H9 (cell line): Measurements from ENCODE around the gene LEF1. TPM values are rescaled to one million over a fixed set of nuclear protein-coding genes. Genes with fewer than 3 reads are reported as not detected.
"Not testable (repeated sequence)": the region's sequence is repeated elsewhere in the genome, so short reads cannot be mapped to it uniquely, and the experiment has no call there.

Experiments used
- DNase-seq: peaks from one replicate; pipeline ENCODE4 v3.0.0-alpha.2; 2017
- H2AFZ ChIP-seq: one replicate; pipeline ENCODE4 v1.6.1; 2013; ENCODE audit warnings: mild to moderate bottlenecking, low read length, control low read depth, moderate library complexity
- H2AK5ac ChIP-seq: 2 replicates; pipeline ENCODE4 v1.6.1; 2013; ENCODE audit warnings: low read length, control low read depth, mixed read lengths; ENCODE audit not compliant: insufficient read length
- H2BK120ac ChIP-seq: one replicate; pipeline ENCODE4 v1.6.1; 2013; ENCODE audit warnings: low read depth, mild to moderate bottlenecking, low read length, control low read depth, inconsistent platforms; ENCODE audit not compliant: poor library complexity, severe bottlenecking
- H2BK12ac ChIP-seq: 2 replicates; pipeline ENCODE4 v1.6.1; 2013; ENCODE audit warnings: low read length, control low read depth, mixed read lengths, low read depth; ENCODE audit not compliant: insufficient read length
- H2BK15ac ChIP-seq: 2 replicates; pipeline ENCODE4 v1.6.1; 2013; ENCODE audit warnings: low read depth, low read length, control low read depth
- H2BK20ac ChIP-seq: one replicate; pipeline ENCODE4 v1.6.1; 2013; ENCODE audit warnings: low read depth, mild to moderate bottlenecking, low read length, control low read depth, inconsistent platforms; ENCODE audit not compliant: poor library complexity, severe bottlenecking
- H2BK5ac ChIP-seq: 2 replicates; pipeline ENCODE4 v1.6.1; 2013; ENCODE audit warnings: low read length, control low read depth, mixed read lengths; ENCODE audit not compliant: insufficient read length
- H3K14ac ChIP-seq: 2 replicates; pipeline ENCODE4 v1.6.1; 2013; ENCODE audit warnings: low read length, control low read depth; ENCODE audit not compliant: insufficient read depth
- H3K18ac ChIP-seq: 2 replicates; pipeline ENCODE4 v1.6.1; 2013; ENCODE audit warnings: low read depth, mild to moderate bottlenecking, mixed read lengths, low read length, control low read depth; ENCODE audit not compliant: insufficient read length
- H3K23ac ChIP-seq: 2 replicates; pipeline ENCODE4 v1.6.1; 2013; ENCODE audit warnings: low read length, control low read depth, mixed read lengths, low read depth; ENCODE audit not compliant: insufficient read length
- H3K23me2 ChIP-seq: 2 replicates; pipeline ENCODE4 v1.6.1; 2013; ENCODE audit warnings: low read depth, mild to moderate bottlenecking, mixed read lengths, low read length, control low read depth; ENCODE audit not compliant: insufficient read length, poor library complexity, severe bottlenecking
- H3K27ac ChIP-seq: 2 replicates; pipeline ENCODE4 v1.5.1; 2013; ENCODE audit warnings: low read length, control low read depth, mixed read lengths, low read depth; ENCODE audit not compliant: insufficient read length
- H3K27me3 ChIP-seq: 2 replicates; pipeline ENCODE4 v1.6.1; 2013; ENCODE audit warnings: low read length, control low read depth, inconsistent platforms; ENCODE audit not compliant: insufficient read depth
- H3K4ac ChIP-seq: 2 replicates; pipeline ENCODE4 v1.6.1; 2013; ENCODE audit warnings: low read depth, mild to moderate bottlenecking, control low read depth, inconsistent platforms, low read length, moderate library complexity
- H3K4me1 ChIP-seq: 2 replicates; pipeline ENCODE4 v1.6.1; 2013; ENCODE audit warnings: low read length, control low read depth, inconsistent platforms; ENCODE audit not compliant: insufficient read depth
- H3K4me2 ChIP-seq: 2 replicates; pipeline ENCODE4 v1.6.1; 2013; ENCODE audit warnings: low read length, control low read depth, mixed read lengths; ENCODE audit not compliant: insufficient read length, insufficient read depth
- H3K56ac ChIP-seq: 2 replicates; pipeline ENCODE4 v1.6.1; 2013; ENCODE audit warnings: low read depth, mild to moderate bottlenecking, mixed read lengths, low read length, control low read depth; ENCODE audit not compliant: insufficient read length
- H3K79me1 ChIP-seq: 2 replicates; pipeline ENCODE4 v1.6.1; 2013; ENCODE audit warnings: low read depth, mild to moderate bottlenecking, moderate library complexity, low read length, control low read depth, inconsistent platforms; ENCODE audit not compliant: insufficient read depth, poor library complexity, severe bottlenecking
- H3K79me2 ChIP-seq: 2 replicates; pipeline ENCODE4 v1.6.1; 2013; ENCODE audit warnings: low read length, control low read depth, inconsistent platforms; ENCODE audit not compliant: insufficient read depth
- H3K9ac ChIP-seq: 2 replicates; pipeline ENCODE4 v1.6.1; 2013; ENCODE audit warnings: low read length, control low read depth, mixed read lengths; ENCODE audit not compliant: insufficient read length; ENCODE audit errors: extremely low read depth
- H3K9me3 ChIP-seq: one replicate; pipeline ENCODE4 v1.6.1; 2013; ENCODE audit warnings: low read depth, low read length, inconsistent platforms; ENCODE audit not compliant: control insufficient read depth
- H3T11ph ChIP-seq: one replicate; pipeline ENCODE4 v1.6.1; 2013; ENCODE audit warnings: mild to moderate bottlenecking, low read length, control low read depth, inconsistent platforms
- H4K20me1 ChIP-seq: one replicate; pipeline ENCODE4 v1.6.1; 2013; ENCODE audit not compliant: control insufficient read depth, insufficient read length, insufficient read depth
- H4K5ac ChIP-seq: 2 replicates; pipeline ENCODE4 v1.6.1; 2013; ENCODE audit warnings: low read depth, mild to moderate bottlenecking, mixed read lengths, low read length, control low read depth; ENCODE audit not compliant: insufficient read length
- H4K8ac ChIP-seq: replicated peaks from 2 replicates; pipeline ENCODE4 v1.6.1; 2013; ENCODE audit warnings: low read length, control low read depth, mixed read lengths, low read depth; ENCODE audit not compliant: insufficient read length
- H4K91ac ChIP-seq: 2 replicates; pipeline ENCODE4 v1.6.1; 2013; ENCODE audit warnings: low read depth, mild to moderate bottlenecking, moderate library complexity, mixed read lengths, low read length, control low read depth; ENCODE audit not compliant: insufficient read length
- H3K27ac Mint-ChIP-seq, 3 experiments: 2 replicates in 2 of 3; 3 replicates in 1 of 3; pipeline ENCODE4 v1.8.0; 2020 to 2021; ENCODE audit warnings: mixed read lengths in 3 of 3, mild to moderate bottlenecking in 1 of 3, moderate library complexity in 1 of 3
- H3K27me3 Mint-ChIP-seq: 2 replicates; pipeline ENCODE4 v1.8.0; 2021; ENCODE audit warnings: low read depth, mild to moderate bottlenecking, moderate library complexity, mixed read lengths
- H3K36me3 Mint-ChIP-seq, 3 experiments: 2 replicates in 2 of 3; 3 replicates in 1 of 3; pipeline ENCODE4 v1.8.0; 2020 to 2021; ENCODE audit warnings: low read depth in 3 of 3, mixed read lengths in 3 of 3; ENCODE audit not compliant: insufficient read depth in 1 of 3
- H3K4me1 Mint-ChIP-seq, 2 experiments: 2 replicates each; pipeline ENCODE4 v1.8.0; 2020; ENCODE audit warnings: mixed read lengths in 2 of 2
- H3K4me3 Mint-ChIP-seq, 2 experiments: 2 replicates in 1 of 2; 3 replicates in 1 of 2; pipeline ENCODE4 v1.8.0; 2020 to 2021; ENCODE audit warnings: mild to moderate bottlenecking in 2 of 2, mixed read lengths in 2 of 2, moderate library complexity in 1 of 2
- H3K9me3 Mint-ChIP-seq, 2 experiments: 2 replicates in 1 of 2; 3 replicates in 1 of 2; pipeline ENCODE4 v1.8.0; 2020; ENCODE audit warnings: mild to moderate bottlenecking in 2 of 2, mixed read lengths in 2 of 2, moderate library complexity in 1 of 2
- WGBS: extraction: QIAGEN DNeasy Blood & Tissue Kit; methylation state at CpG from one replicate; pipeline ENCODE4 v1.1.7; 2013; ENCODE audit warnings: missing lambda C conversion rate, low lambda C conversion rate, mixed read lengths; ENCODE audit not compliant: insufficient read length; ENCODE audit errors: extremely low coverage; 5-methylcytosine and 5-hydroxymethylcytosine counted together
- total RNA-seq: library from RNA; stranded (reverse); gene quantifications from 2 replicates; pipeline ENCODE4 v1.2.1, GENCODE V29; 2021
- TF ChIP-seq, protein P1 (sequence below): fragments of 200-600 bp; sonication (generic); conservative IDR thresholded peaks from 3 replicates; pipeline ENCODE4 v1.8.0; 2021; ENCODE audit warnings: antibody characterized with exemption, mild to moderate bottlenecking

The LEF1 gene
- total RNA-seq, 1 experiment from 2014 or later = 2.5 TPM

DNA sequence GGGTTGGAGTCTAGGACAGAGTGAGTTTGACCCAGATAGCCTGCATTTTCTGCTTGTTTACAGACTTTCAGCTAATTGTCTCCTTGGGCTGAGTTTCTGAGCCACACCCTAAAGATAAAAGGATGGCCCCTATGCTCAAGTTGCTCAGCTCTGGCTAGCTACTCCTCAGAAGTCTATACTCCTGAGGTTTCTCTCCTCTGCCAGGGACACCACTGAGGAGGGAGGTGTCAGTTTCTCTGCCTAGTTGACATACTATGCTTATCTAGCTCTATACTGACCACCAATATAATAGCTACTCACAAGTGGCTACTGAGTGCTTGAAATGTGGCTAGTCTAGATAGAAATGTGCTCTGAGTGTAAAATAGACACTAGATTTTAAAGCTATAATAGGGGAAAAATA lies 155.4 kb downstream of the LEF1 start:
- no peaks in the 10 kb centered on the region for H4K20me1 ChIP-seq
- no peaks in the 10 kb centered on the region for H3K9me3 Mint-ChIP-seq
- H3K27me3 Mint-ChIP-seq = no peaks in the 10 kb centered on the region
- H3K4me3 Mint-ChIP-seq = no peak overlapping the region
- no peaks in the 10 kb centered on the region for H3K79me1 ChIP-seq
- no peaks in the 10 kb centered on the region for H3K27me3 ChIP-seq
- H3K4me2 ChIP-seq = no peak overlapping the region
- no peaks in the 10 kb centered on the region for H3K9me3 ChIP-seq
- H3K23me2 ChIP-seq = no peaks in the 10 kb centered on the region
- H4K8ac ChIP-seq = no peak overlapping the region
- peaks cover 38 to 74% (median 52%) of the 10 kb centered on the region in 3 experiments for H3K36me3 Mint-ChIP-seq
- no peak overlapping the region for H2BK5ac ChIP-seq
- no peaks in the 10 kb centered on the region for H3K4me1 ChIP-seq
- H2BK20ac ChIP-seq = no peak overlapping the region
- no peak overlapping the region for H3K9ac ChIP-seq
- no peak overlapping the region for H3K56ac ChIP-seq
- no peak overlapping the region for H3K27ac Mint-ChIP-seq
- no peak overlapping the region for H3K23ac ChIP-seq
- H2BK120ac ChIP-seq = no peak overlapping the region
- H2AK5ac ChIP-seq = no peak overlapping the region
- no peak overlapping the region for H2AFZ ChIP-seq
- TF ChIP-seq, protein P1, sequence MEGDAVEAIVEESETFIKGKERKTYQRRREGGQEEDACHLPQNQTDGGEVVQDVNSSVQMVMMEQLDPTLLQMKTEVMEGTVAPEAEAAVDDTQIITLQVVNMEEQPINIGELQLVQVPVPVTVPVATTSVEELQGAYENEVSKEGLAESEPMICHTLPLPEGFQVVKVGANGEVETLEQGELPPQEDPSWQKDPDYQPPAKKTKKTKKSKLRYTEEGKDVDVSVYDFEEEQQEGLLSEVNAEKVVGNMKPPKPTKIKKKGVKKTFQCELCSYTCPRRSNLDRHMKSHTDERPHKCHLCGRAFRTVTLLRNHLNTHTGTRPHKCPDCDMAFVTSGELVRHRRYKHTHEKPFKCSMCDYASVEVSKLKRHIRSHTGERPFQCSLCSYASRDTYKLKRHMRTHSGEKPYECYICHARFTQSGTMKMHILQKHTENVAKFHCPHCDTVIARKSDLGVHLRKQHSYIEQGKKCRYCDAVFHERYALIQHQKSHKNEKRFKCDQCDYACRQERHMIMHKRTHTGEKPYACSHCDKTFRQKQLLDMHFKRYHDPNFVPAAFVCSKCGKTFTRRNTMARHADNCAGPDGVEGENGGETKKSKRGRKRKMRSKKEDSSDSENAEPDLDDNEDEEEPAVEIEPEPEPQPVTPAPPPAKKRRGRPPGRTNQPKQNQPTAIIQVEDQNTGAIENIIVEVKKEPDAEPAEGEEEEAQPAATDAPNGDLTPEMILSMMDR = no peak
- H4K91ac ChIP-seq = no peak overlapping the region
- H4K5ac ChIP-seq = no peak overlapping the region
- no peak overlapping the region for H3K18ac ChIP-seq
- no peak for DNase-seq
- H3K27ac ChIP-seq = no peak overlapping the region
- H3K79me2 ChIP-seq = no peaks in the 10 kb centered on the region
- H2BK12ac ChIP-seq = no peak overlapping the region
- H3K4me1 Mint-ChIP-seq = peaks cover under 1 to 3% of the 10 kb centered on the region in 2 experiments; a peak in 1 of 4 replicates
- no peak overlapping the region for H3T11ph ChIP-seq
- H3K14ac ChIP-seq = no peak overlapping the region
- H2BK15ac ChIP-seq = no peak overlapping the region
- H3K4ac ChIP-seq = no peak overlapping the region

DNA sequence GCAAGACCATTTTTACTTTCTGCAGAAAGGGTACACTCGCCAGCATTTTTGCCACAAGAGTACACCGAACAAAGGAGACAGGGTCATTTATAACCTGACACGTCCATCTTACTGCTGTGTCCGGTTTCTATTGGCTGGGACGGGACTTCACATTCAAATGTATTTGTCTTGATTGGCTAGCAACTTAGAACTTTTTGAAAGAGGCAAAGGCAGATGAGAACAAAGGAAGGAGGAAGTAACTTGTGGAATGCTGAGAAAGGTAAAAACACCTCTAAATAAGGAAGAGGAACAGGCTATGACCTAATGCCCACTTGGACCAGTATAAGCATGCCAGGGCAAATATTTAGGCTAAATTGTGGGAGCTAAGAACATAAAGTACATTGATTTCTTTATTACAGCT lies 156.3 kb downstream of the LEF1 start:
- not testable (repeated sequence) for DNase-seq, H3K4me2 ChIP-seq, H3K18ac ChIP-seq, H3K27ac ChIP-seq, H2BK12ac ChIP-seq, H3T11ph ChIP-seq, H3K27me3 ChIP-seq, H3K9me3 Mint-ChIP-seq, H3K79me1 ChIP-seq, H3K4me1 ChIP-seq, H2BK5ac ChIP-seq, H4K5ac ChIP-seq, H3K23ac ChIP-seq, H3K4me3 Mint-ChIP-seq, H3K23me2 ChIP-seq, H4K20me1 ChIP-seq, H3K79me2 ChIP-seq, H2BK120ac ChIP-seq, H3K9me3 ChIP-seq, H2BK20ac ChIP-seq, H3K4ac ChIP-seq, H3K14ac ChIP-seq, H3K27me3 Mint-ChIP-seq, H3K56ac ChIP-seq, H4K8ac ChIP-seq, H2AFZ ChIP-seq, H3K9ac ChIP-seq, H4K91ac ChIP-seq, H2AK5ac ChIP-seq, H3K4me1 Mint-ChIP-seq, H2BK15ac ChIP-seq
- peaks cover 38 to 70% (median 52%) of the 10 kb centered on the region in 3 experiments for H3K36me3 Mint-ChIP-seq
- no CpG with 5 or more reads among the region's 5 CpGs for WGBS
- H3K27ac Mint-ChIP-seq = peak overlapping the region in 1 of 3 experiments; percentile 9; a peak in 1 of 7 replicates
